GM23248 (cell line): ENCODE data around the gene PPP2R5C.

Experiments used
- EZH2 ChIP-seq: fragments of 200-600 bp; sonication (generic); IDR thresholded peaks from 2 replicates; pipeline ENCODE4 v1.6.1; 2018; ENCODE audit warnings: antibody characterized with exemption, mild to moderate bottlenecking; ENCODE audit not compliant: insufficient read depth, poor library complexity, severe bottlenecking
- EZH2phosphoT487 ChIP-seq: fragments of 200-600 bp; sonication (generic); IDR thresholded peaks from 2 replicates; pipeline ENCODE4 v1.6.1; 2018; ENCODE audit warnings: antibody characterized with exemption, moderate library complexity, mild to moderate bottlenecking, low read depth; ENCODE audit not compliant: insufficient read depth

- no peak for TF ChIP-seq EZH2
- no peak for TF ChIP-seq EZH2phosphoT487
Observed at GRCh38 chr14:101719045-101719645, 42.4 kb upstream of the PPP2R5C start.
